Umbilical cord (tissue), 2 donors: Measurements from ENCODE around the gene ZNF24. TPM values are rescaled to one million over a fixed set of nuclear protein-coding genes. Genes with fewer than 3 reads are reported as not detected.

ENCODE experiments used
- DNase-seq: peaks from one replicate; pipeline ENCODE4 v3.0.0-alpha.2; 2015; ENCODE audit warnings: low spot score
- total RNA-seq: library from RNA; depleted of rRNA; stranded (reverse); fragments of >200 nt; gene quantifications from one replicate; pipeline ENCODE4 v1.2.3, GENCODE V29; 2014; ENCODE audit warnings: low replicate concordance; ENCODE audit not compliant: insufficient read depth

Gene ZNF24
- total RNA-seq, 1 donor from 2014 or later = 58.5 TPM

- DNase-seq = peak; percentile 89
Measured at GRCh38 chr18:35355140-35355618, 11.0 kb upstream of the ZNF24 start.

GRCh38 chr18:35352778-35353177 lies 8.6 kb upstream of the ZNF24 start:
- no peak for DNase-seq

GRCh38 chr18:35352283-35352682 lies 8.1 kb upstream of the ZNF24 start:
- no peak for DNase-seq

- DNase-seq = no peak
Measured at GRCh38 chr18:35348001-35348400, 3.8 kb upstream of the ZNF24 start.

- no peak for DNase-seq
Measured at GRCh38 chr18:35345950-35346349, 1.7 kb upstream of the ZNF24 start.

GRCh38 chr18:35345460-35345921 lies 1.3 kb upstream of the ZNF24 start:
- DNase-seq = peak; percentile 75

GRCh38 chr18:35344736-35345459 lies 678 bp upstream of the ZNF24 start:
- DNase-seq = no peak

GRCh38 chr18:35343488-35343935 lies 708 bp downstream of the ZNF24 start:
- DNase-seq = no peak

- no peak for DNase-seq
Measured at GRCh38 chr18:35337286-35337685, 6.9 kb downstream of the ZNF24 start.

- DNase-seq = no peak
Measured at GRCh38 chr18:35335866-35336265, 8.4 kb downstream of the ZNF24 start.

GRCh38 chr18:35334821-35335220 lies 9.4 kb downstream of the ZNF24 start:
- DNase-seq = no peak

- DNase-seq = no peak
Measured at GRCh38 chr18:35334212-35334611, 10.0 kb downstream of the ZNF24 start.

GRCh38 chr18:35331367-35332087 lies 12.7 kb downstream of the ZNF24 start:
- DNase-seq = no peak

GRCh38 chr18:35328868-35329267 lies 15.4 kb downstream of the ZNF24 start:
- no peak for DNase-seq

- no peak for DNase-seq
Measured at GRCh38 chr18:35326695-35327387, 17.4 kb downstream of the ZNF24 start.

- peak; percentile 17 for DNase-seq
Measured at GRCh38 chr18:35324926-35325655, 19.1 kb downstream of the ZNF24 start.

- DNase-seq = no peak
Measured at GRCh38 chr18:35322486-35323458, 21.4 kb downstream of the ZNF24 start.

- no peak for DNase-seq
Measured at GRCh38 chr18:35311496-35311895, 32.7 kb downstream of the ZNF24 start.

- DNase-seq = no peak
Measured at GRCh38 chr18:35306588-35307250, 37.5 kb downstream of the ZNF24 start.

- DNase-seq = no peak
Measured at GRCh38 chr18:35303610-35304009, 40.6 kb downstream of the ZNF24 start.
